Eye (tissue), 1 donor: ENCODE data around the gene HACD2.
"Not testable (repeated sequence)": the region's sequence is repeated elsewhere in the genome, so short reads cannot be mapped to it uniquely, and the experiment has no call there.

Source experiments
- DNase-seq: peaks from one replicate; pipeline ENCODE4 v3.0.0-alpha.2; 2015

HACD2 gene, protein sequence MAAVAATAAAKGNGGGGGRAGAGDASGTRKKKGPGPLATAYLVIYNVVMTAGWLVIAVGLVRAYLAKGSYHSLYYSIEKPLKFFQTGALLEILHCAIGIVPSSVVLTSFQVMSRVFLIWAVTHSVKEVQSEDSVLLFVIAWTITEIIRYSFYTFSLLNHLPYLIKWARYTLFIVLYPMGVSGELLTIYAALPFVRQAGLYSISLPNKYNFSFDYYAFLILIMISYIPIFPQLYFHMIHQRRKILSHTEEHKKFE

GRCh38 chr3:123584988-123585937 is at the start of gene HACD2:
Gene HACD2 (minus strand): TSS chr3:123585053. CDS start chr3:123585027, 26 bp downstream.
- peak; percentile 99 for DNase-seq

GRCh38 chr3:123634149-123635051 is 49.5 kb upstream of the HACD2 start:
- no peak for DNase-seq

DNA sequence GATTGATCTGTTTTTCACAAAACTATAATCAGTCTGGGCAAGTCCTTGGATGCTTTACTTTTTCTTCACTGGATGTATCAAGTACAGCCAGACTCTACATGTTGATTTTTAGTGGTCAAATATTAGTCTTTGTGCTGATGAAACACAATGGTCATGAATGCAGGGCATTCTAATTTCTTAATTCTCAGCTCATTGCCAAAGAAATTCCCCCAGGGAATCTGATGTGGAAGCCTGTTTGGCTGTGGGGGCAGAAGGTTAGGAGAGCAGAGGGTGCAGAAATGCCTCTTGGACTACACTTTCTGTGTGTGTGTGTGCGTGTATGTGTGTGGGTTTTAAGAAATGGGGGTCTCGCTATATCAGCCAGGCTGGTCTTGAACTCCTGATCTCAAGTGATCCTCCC is 48.7 kb upstream of the HACD2 start:
- DNase-seq: no peak

- peak; percentile 32 for DNase-seq
These were observed 47.4 kb upstream of the HACD2 start for GRCh38 chr3:123632161-123632655.

DNA sequence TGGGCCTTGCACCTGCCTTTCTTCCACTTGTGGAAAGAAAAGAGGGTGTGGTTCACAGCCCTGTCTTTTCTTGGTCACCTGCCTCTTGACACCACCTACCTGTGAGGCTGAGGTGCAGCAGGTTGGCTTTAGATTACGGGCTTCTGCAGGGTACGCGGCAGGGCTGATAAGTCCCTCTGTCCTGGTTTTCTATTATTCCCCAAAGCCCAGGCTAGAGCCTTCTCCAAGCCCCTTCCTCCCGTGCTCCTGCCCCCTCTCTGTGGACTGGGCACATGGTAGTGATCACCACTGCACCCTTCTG is 44.8 kb upstream of the HACD2 start:
- no peak for DNase-seq

GRCh38 chr3:123628996-123629746 is 44.3 kb upstream of the HACD2 start:
- DNase-seq: no peak

DNA sequence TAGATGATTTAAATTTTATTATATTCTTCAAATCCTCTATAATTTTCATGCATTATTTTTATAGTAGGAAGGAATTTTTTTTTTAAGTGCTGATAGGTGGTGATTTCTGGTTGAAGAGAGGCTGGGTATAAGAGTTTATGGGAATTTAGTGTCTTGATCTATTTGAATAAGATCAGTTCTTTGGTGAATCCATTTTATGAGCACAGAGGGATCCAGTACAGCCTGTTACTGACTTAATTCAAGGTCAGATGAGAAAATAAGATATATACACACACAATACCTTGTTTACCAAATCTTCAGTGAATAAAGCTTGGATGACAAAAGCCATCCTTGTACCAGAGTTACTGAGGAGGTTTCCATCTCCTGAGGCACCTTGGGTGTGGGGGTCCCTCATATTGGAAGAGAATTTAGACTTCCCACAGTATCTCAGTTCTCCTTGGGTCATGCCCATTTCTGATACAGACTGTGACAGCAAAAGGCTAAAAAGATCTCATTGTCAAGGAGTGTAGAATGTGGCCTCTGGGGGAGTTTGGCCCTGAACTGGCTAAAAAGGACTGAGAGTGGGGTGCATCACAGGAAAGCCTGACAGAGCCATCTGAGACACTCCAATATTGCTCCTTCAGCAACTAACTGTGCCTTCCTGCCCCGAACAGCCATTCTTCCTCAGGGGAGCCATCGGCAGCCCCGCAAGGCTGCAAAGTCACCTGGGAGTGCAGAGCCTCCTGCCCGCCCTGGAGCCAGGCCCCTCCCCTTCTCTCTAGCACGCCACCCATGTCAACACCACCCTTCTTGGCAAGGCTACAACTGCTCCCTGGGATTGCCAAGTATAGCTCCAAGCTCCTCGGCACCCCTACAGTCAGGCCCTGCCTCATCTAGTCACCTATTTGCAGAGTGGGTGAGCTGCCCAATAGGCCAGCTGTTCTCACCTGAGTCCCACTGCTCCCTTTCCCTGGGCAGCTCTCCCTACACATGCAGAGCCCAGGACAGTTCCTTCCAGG is 43.1 kb upstream of the HACD2 start:
- no peak for DNase-seq

DNA sequence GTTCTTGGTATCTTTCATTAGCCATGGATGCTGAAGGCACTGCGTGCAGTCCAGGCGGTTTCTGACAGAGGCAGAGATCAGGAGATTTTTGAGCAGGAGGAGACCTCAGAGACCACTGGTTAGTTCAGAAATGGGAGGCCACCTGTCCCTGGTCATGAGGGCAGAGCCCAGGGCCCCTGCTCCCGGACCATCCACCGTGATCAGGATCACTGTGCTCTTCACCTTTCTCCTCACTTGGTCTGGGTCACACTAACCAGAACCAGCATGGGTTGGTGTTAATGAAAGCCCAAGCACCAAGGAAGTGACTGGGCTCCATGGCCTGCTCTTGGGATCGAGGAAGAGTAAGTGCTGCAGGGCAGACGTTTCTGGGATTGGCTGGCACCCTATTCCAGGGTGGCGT is 42.0 kb upstream of the HACD2 start:
- no peak for DNase-seq

DNA sequence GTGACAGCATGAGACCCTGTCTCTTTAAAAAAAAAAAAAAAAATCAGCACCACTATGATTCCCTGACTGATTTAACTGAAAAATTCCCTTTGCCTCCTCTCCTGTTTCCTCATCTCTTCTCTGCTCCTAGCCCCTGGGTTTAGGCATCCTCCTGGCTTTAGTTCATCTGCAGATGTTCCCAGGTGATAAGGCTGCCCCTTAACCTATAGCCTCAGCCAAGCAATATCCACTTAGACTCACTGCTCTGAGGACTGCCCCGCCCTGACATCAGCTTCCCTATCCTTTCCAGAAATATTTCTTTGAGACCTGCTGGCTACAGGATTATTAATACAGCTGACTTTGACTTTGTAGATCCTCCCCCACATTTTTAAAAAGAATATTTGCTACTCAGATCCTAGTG is 39.4 kb upstream of the HACD2 start:
- DNase-seq: no peak

DNA sequence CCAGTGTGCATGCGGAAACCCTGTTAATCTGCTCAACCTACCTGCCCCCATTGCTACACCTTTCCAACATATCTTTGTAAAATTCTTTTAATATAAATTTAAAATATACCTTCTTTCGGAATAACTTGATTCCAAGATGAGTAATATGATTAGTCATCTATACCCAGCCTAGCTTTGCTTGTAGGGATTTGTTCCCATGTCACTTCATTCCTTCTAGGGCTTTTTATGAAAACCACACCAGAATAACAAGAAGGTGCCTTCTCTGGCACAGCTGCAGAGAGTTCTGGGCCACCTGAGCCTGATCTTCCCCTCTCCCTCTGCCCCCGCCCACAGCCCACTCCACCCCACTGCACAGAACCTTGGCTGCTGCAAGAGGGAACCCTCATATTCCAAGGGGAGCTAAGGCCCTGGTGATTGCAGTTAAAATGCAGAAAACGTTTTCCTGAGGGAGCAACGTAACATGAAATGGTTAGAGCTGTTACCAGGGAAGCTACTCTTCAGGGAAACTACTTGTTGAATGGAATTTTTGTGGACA is 38.6 kb upstream of the HACD2 start:
- no peak for DNase-seq

GRCh38 chr3:123622766-123623165 is 37.9 kb upstream of the HACD2 start:
- no peak for DNase-seq

GRCh38 chr3:123621850-123622189 is 37.0 kb upstream of the HACD2 start:
- no peak for DNase-seq

DNA sequence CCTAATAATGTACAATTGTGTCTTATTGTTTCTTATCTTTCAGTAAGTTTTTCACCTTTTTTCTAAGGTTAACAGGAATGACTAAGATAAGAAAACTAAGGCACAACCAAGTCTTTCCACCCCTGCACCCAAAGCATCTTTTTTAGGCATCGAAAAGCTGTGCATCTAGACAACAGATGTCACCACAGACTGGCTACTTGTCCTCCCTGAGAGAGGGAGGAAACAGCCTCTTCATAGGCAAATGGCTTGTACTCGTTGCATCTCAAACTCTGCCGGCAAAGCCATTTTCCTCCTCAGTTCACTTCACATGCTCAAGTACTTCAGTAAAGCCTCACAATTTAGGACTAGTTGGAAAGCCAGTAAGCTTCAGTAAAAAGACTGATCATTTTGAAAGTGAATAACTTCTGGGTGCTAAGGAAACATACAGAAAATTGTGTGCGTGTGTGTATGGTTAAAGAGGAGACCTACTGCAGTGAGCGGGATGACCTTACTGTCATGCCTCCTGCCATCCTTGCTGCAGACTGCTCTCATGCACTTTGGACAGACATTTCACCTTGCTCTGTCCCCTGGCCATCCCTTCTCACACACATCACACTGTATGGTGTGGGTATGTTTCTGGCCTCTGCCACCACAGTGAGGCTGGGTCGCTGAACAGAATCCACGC is 36.5 kb upstream of the HACD2 start:
- no peak for DNase-seq

GRCh38 chr3:123620343-123620742 is 35.5 kb upstream of the HACD2 start:
- peak; percentile 42 for DNase-seq

- peak; percentile 75 for DNase-seq
These were observed 34.1 kb upstream of the HACD2 start for GRCh38 chr3:123618768-123619484.

GRCh38 chr3:123618076-123618708 is 33.3 kb upstream of the HACD2 start:
- DNase-seq: no peak

DNA sequence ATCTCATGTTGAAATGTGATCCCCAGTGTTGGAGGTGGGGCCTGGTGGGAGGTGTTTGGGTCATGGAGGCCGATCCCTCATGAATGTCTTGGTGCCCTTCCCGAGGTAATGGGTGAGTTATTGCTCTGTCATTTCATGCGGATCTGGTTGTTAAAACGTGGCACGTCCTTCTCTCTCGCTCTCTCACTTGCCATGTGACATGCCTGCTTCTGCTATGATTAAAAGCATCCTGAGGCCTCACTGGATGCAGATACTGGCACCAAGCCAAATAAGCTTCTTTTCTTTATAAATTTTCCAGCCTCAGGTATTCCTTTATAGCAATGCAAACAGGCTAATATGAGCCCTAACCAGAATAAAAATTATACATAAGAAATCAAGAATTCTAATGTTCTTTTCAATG is 31.7 kb upstream of the HACD2 start:
- no peak for DNase-seq

GRCh38 chr3:123613543-123613942 is 28.7 kb upstream of the HACD2 start:
- no peak for DNase-seq

DNA sequence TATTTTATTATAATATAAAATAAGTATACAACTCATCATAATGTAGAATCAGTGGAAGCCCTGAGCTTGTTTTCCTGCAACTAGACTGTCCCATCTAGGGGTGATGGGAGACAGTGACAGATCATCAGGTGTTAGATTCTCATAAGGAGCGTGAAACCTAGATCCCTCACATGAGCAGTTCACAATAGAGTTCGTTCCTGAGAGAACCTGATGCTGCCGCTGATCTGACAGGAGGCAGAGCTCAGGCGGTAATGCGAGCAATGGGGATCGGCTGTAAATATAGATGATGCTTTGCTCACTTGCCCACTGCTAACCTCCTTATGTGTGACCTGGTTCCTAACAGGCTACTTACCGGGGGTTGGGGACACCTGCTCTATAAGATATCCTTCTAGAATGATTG is 26.8 kb upstream of the HACD2 start:
- not testable (repeated sequence) for DNase-seq
